GM03348 (cell line): ENCODE data around the gene EFCC1.
A peak's percentile ranks its signal among the peaks of the same experiment; 100 is the strongest.

Experiments
- DNase-seq: peaks from one replicate; pipeline ENCODE4 v3.0.0; 2012; ENCODE audit warnings: low spot score

Gene EFCC1

GRCh38 chr3:128994581-128995546, 6.2 kb upstream of the EFCC1 start:
- no peak for DNase-seq

GRCh38 chr3:128995737-128996136, 5.4 kb upstream of the EFCC1 start:
- no peak for DNase-seq

GRCh38 chr3:128996200-128996599, 4.9 kb upstream of the EFCC1 start:
- DNase-seq, result no peak

- no peak for DNase-seq
These were observed 4.4 kb upstream of the EFCC1 start for GRCh38 chr3:128996726-128997125.

- no peak for DNase-seq
These were observed 3.5 kb upstream of the EFCC1 start for GRCh38 chr3:128997486-128998133.

GRCh38 chr3:128998561-128998960, 2.5 kb upstream of the EFCC1 start:
- no peak for DNase-seq

- DNase-seq, result no peak
These were observed 2.0 kb upstream of the EFCC1 start for GRCh38 chr3:128999102-128999501.

GRCh38 chr3:129000742-129001100, 383 bp upstream of the EFCC1 start:
- no peak for DNase-seq

DNA sequence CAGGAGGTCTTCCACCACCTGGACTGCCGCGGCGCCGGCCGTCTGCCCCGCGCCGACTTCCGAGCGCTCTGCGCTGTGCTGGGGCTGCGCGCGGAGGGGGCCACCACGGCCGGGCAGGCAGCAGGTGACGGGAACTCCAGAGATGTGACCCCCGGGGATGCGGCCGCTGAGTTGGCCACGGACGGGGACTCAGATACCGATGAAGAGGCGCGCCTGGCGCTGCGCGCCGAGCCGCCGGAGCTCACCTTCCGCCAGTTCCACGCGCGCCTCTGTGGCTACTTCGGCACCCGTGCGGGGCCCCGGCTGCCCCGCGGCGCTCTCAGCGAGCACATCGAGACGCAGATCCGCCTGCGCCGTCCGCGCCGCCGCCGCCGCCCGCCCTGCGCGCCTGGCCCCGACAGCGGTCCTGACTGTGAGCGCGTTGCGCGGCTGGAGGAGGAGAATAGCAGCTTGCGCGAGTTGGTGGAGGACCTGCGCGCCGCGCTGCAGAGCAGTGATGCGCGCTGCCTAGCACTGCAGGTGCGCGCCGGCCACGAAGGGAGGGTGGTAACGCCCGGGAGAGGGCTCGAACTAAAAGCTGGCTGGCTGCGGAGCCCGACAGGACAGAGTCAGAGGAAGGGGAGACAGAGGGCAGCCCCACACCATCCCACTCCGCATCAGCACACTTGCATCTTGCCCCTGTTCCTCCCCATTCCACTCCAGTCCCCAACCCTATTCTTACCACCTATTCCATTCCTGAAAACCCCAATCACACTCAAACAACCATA, 885 bp downstream of the EFCC1 start:
- no peak for DNase-seq

GRCh38 chr3:129002573-129003569, 1.8 kb downstream of the EFCC1 start:
- DNase-seq, result no peak

GRCh38 chr3:129003578-129004112, 2.5 kb downstream of the EFCC1 start:
- DNase-seq, result no peak

DNA sequence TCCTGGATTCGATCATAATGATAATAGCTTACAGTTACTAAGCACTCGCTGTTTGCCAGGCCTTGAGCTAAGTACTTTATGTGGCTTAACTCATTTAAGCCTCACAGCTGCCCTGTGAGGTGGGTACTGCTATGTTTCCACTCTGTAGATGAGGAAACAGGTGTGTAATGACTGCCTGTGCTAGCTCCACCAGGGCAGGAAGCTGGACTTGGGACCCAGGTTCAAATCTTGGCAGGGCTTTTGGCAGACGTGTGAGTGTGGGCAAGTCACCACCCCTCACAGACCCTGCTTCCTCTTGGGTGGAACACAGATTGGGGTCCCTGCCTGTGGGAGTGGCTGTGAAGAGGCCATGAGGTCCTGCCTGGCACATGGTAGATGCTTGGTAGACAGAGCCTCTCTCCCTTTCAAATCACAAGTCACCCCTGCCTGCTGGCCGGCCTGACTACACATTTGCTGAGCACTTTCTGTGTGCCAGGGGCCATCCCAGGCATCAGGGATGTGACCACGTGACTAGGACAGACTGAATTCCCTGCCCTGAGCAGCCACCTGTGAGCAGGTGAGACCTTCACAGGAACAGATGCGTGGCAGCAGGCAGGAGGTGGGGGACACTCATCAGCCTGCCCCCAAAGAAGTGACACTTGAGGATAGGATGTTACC, 3.7 kb downstream of the EFCC1 start:
- DNase-seq, result no peak

DNA sequence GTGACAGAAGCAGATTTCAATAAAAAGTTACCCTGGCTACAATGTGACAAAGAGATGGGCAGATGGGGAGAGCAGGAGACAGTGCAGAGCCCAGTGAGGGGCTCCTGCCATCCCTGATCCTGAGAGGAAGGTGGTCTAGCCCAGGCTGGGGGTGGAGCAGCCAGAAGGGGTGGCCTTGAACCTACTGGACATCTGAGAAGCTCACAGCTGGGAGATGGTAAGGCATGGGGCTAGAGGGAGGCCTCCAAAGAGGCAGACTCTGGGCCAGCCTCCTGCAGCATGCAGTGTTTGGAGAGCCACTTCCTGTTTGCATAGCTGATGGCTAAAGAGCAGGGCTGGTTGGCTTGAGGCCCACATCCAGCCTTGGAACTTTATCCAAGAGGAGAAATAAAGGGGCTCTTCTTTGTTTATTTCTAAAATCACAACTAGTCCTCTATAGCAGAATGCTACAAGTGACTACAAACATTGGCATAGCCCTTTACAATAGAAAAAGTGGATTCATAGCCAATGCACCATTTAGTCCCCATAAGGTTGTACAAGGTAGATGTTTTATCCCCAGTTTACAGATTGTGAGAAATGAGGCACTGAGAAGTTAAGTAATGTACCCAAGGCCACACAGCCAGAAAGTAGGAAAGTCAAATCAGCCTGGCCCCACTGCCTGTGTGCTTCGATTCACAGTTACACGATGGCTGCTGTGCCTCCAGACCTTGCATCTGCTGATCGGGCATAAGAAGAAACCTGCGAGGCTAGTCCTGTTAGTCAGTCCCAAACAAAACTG, 4.6 kb downstream of the EFCC1 start:
- peak; percentile 54 for DNase-seq

DNA sequence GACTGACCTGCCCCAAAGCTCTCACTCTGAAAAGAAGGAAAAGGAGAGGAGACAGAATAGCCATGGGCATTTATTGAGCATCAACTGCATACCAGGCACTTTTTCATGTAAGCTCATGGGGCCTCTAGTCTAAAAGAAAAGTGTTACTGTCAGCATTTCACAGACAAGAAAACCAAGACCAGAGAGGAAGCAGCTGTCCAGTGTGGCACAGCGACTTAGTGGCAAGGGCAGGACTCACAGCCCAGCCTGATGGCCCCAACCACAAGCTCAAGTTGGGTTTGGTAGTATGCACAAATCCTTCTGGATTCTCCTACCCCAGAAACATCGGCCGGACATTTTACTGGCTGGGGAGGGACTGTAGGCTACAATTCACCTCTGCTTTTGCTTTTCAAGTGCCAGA, 5.8 kb downstream of the EFCC1 start:
- DNase-seq, result no peak

- no peak for DNase-seq
These were observed 6.7 kb downstream of the EFCC1 start for GRCh38 chr3:129007792-129008191.

GRCh38 chr3:129009266-129009665, 8.2 kb downstream of the EFCC1 start:
- no peak for DNase-seq

- no peak for DNase-seq
These were observed 9.3 kb downstream of the EFCC1 start for GRCh38 chr3:129010310-129010956.

GRCh38 chr3:129013491-129013891, 12.4 kb downstream of the EFCC1 start:
- DNase-seq, result no peak

DNA sequence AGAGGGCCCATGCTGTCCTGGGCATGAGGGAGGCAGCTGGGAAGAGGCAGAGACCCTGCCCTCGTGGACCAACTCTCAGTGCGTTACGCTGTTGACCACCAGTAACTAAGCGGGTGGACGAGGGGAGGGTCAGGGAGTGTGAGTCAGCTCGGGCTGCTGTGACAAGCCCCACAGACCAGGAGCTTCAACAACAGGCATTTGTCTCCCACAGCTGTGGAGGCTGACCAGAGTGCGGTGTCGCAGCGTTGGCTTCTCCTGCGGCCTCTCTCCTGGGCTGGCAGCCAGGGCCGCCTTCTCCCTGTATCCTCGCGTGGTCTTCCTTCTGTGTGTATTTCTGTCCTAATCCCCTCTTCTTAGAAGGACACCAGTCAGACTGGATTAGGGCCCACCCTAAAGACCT, 13.0 kb downstream of the EFCC1 start:
- no peak for DNase-seq
